Right lung (tissue), 5 donors: ENCODE results near the gene RALGPS1. TPM values are rescaled to one million over a fixed set of nuclear protein-coding genes. Genes with fewer than 3 reads are reported as not detected.

ENCODE experiments used
- DNase-seq, 2 donors: peaks; one replicate each; pipeline ENCODE4 v3.0.0-alpha.2; 2013
- polyA plus RNA-seq, 5 donors: library from polyadenylated mRNA; unstranded; fragments of 120-200 nt; gene quantifications; one replicate each; pipeline versions ENCODE4 v1.2.1 to v1.2.3, GENCODE V29; 2013; ENCODE audit warnings: inconsistent platforms in 1 of 5, low replicate concordance in 1 of 5; ENCODE audit not compliant: insufficient read length in 5 of 5, insufficient read depth in 1 of 5

RALGPS1 gene
- polyA plus RNA-seq, 5 donors = 19.5 to 26.4 (median 20.3) TPM

GRCh38 chr9:127020036-127020801 lies 105.6 kb downstream of the RALGPS1 start:
- no peak for DNase-seq

GRCh38 chr9:127020802-127021078 lies 106.2 kb downstream of the RALGPS1 start:
- DNase-seq = no peak

DNA sequence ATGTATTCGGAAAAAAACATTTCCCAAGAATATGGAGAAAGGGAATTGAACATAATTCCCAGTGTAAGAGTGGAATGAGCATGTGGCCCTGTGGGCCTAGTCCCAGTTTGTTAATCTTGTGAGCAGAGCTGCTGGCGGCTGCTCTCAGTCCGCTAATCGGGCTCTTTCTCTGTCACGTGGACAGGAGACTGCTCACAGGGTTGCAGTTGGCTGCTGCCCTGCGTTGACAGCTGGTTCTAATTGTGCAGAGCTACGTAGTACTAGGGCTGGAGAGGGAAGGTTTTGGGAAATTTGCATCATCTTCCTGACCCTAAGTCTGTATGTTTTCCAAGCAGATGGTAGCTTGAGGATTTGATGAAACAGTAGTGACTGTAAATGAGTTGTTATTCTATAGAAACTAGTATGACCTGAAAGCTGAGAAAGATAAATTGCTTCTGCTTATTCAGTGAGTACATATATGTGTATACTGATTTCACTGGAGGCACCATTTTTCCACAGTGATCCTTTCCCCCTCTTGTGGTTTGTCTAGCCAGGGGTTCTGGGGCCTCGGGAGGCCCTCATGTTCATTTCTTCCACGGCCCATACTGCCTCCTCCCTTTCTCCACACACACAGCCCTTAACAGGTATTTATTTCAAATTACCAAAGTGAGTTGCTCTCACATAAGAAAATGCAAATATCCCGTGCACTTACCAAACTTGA lies 107.2 kb downstream of the RALGPS1 start:
- peak; percentile 90 to 94 for DNase-seq

GRCh38 chr9:127022913-127023660 lies 108.5 kb downstream of the RALGPS1 start:
- no peak for DNase-seq

- no peak for DNase-seq
These were observed 110.5 kb downstream of the RALGPS1 start for GRCh38 chr9:127025042-127025441.

- no peak for DNase-seq
These were observed 113.1 kb downstream of the RALGPS1 start for GRCh38 chr9:127027694-127028093.

DNA sequence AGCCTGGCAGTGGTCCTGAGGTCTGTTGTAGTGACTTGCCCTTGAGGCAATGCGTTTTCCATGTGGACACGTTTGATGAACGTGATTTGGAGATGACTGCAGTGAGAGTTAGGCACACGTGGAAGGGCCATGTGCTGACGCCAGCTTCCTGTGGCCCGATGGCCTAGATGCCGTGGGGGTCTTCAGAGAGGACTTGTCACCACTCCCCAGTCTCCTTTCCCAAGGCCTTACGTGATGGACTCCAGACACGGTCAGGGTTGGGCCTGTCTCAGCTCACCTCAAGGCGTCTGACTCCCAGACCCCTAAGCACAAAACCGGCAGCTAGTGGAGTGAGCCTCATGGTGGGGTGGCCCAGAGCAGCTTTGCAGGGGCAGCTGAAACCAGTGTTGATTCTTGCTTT lies 115.0 kb downstream of the RALGPS1 start:
- no peak for DNase-seq

DNA sequence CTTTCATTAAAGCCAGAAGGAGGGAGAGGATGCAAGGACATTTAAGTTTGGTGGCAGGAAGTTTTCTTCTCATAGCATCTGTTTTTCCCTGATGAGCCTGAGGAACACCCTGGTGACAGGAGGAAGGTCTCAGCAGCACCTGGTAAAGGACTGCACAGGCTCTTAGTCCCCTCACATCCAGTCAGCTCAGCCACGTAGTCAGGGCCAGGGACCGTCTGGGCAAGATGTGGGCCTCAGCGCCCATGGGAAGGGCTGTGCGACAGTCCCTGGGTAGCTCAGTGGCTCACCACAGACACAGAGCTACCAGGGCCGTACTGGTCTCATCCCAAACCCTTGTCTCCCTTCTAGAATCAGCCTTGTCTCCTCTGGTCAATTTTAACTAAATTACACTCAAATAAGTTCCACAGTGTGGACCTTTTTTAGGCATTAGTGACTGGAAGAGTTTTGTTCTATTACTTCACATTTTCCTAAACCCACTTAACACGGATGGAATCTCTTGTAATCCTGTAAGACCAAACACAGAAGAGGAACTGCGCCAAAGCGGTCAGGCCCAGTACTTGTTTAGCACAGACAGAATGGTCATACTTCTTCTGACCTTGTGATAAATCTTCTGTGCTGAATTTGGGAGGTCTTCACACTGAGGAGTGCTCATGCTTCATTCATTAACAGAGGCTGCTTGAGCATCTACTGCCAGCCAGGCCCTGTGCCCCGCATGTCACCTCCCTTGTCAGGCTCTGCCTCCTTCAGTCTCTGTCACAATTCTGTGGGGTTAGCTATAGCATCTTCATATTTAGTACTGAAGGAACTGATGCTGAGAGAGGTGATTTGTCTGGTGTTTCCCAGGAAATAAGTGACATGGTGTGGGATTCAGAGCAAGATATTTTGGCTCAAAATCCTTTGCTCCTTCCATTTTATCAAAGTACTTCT lies 116.5 kb downstream of the RALGPS1 start:
- DNase-seq = no peak

GRCh38 chr9:127032256-127032655 lies 117.7 kb downstream of the RALGPS1 start:
- DNase-seq = no peak

- DNase-seq = no peak
These were observed 118.5 kb downstream of the RALGPS1 start for GRCh38 chr9:127033061-127033460.

- DNase-seq = no peak
These were observed 119.2 kb downstream of the RALGPS1 start for GRCh38 chr9:127033789-127034188.

DNA sequence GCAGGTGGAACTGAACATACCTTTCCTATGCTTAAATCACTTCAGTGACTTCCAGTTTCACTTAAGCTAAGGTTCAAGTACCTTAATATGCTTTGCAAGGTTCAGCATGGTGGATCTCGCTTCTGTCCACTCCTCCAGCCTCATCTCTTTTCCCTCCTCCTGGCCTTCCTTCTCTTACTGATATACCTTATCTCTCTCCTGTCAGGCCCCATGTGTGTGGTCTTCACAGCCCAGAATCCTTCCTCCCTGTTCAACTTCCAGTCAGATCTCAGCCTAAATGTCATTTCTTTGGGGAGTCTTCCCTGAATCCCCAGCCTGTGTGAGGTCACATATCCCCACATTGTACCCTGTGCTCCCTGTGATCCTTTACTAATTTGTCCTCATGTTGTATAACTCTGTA lies 120.1 kb downstream of the RALGPS1 start:
- no peak for DNase-seq

DNA sequence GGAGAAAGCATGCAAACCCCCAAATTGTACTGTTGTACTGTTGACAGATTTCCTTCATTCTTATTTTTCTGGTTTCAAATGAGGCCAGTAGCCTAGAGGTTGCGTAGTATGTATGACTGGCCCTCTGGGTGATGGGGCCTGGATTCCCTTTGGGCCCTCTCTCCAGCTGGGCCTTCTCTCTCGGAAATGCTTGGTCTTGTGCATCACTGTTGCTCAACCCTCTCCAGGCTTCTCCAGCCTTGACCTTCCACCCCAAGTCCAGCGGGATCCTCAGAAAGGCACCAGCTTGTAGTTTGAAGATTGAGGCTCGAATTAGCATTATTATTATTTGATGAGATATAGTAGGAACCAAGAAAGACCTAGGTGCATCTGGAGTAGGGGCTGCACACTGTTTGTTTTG lies 120.8 kb downstream of the RALGPS1 start:
- no peak for DNase-seq

GRCh38 chr9:127035948-127036347 lies 121.4 kb downstream of the RALGPS1 start:
- peak in 1 of 2 donors; percentile 43 for DNase-seq

GRCh38 chr9:127036437-127036836 lies 121.9 kb downstream of the RALGPS1 start:
- DNase-seq = no peak

- DNase-seq = no peak
These were observed 123.9 kb downstream of the RALGPS1 start for GRCh38 chr9:127038531-127038930.

DNA sequence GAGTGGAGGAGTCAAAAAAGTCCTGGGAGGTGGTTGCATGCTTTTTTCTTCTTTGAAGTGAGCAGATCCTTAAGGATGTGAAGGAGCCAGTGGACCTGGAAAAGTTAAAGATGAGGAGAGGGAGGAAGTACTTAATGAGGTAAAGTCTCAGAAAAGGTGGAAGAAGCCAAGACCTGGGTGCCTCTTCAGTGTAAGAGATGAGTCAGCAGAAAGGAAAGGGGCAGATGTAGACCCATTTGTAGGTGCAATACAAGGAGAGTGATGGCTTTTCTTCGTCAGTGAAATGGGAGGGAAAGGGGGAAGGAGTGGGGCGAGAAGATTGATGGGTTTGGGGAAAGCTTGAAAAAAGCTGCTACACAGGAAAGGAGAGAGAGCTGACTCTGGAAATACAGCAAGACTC lies 124.9 kb downstream of the RALGPS1 start:
- DNase-seq = no peak

- DNase-seq = no peak
These were observed 130.6 kb downstream of the RALGPS1 start for GRCh38 chr9:127045148-127045547.

DNA sequence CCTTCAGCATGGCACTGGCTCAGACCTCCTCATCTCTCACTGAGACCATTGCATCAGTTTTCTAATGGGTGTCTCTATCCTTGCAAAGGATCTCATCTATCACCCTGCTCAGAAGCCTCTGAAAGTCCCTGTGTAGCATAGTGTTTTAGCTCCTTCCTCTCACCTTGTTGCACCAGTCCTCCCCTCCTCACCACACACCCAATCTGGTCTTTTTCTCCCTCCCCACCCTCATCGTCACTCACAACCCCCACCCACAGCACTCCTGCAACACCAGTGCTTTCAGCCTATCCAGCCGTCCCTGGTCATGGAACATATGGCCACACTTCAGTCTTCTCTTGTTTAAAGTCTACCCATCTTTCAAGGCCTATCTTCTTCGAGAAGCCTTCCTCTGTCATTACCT lies 133.4 kb downstream of the RALGPS1 start:
- DNase-seq = no peak

GRCh38 chr9:127049044-127049443 lies 134.5 kb downstream of the RALGPS1 start:
- DNase-seq = peak in 1 of 2 donors; percentile 66

DNA sequence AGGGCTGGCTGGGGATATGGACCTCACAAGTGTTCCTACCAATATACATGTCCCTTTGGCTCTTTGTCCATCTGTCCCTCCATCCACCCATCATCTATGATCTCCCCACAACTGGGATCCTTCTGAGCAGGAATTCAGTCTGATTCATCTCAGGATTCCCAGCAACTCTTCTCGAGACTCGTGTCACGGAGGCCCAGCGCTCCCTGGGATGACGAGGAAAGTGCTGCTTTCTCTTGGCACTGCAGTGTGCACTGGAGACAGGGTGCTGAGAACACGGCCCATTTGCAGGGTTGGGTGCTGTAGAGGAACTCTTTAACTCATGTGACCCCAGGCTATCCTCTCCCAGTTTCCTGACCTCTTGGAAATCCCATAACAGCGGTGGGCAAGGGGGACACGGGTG lies 135.0 kb downstream of the RALGPS1 start:
- no peak for DNase-seq

DNA sequence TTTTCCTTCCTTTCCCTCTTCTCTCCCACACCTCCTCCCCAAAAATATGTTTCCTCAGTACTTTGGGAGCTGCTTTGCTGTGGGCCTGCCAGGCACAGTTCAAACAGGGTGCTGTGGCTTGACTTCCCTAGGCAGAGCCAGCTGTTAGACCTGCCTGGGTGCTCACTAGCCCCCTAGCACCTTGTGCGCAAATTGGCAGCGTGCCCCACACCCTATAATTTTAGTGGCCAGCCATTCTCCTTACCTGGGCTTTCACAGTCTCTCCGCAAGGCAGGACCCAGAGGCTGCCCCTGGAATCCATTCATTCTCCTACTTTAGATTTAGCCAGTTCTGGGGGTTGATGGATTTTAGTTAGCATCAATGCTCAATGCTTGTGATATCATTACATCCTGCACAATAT lies 135.6 kb downstream of the RALGPS1 start:
- no peak for DNase-seq
